Nephron progenitor cell (in vitro differentiated cells): Measurements from ENCODE around the gene DPY19L3.
"Not testable (repeated sequence)": the region's sequence is repeated elsewhere in the genome, so short reads cannot be mapped to it uniquely, and the experiment has no call there.

Source experiments
- DNase-seq: peaks from one replicate; pipeline ENCODE4 v3.0.0; 2021
- H3K27ac Mint-ChIP-seq: 2 replicates; pipeline ENCODE4 v1.8.0; 2021; ENCODE audit warnings: mild to moderate bottlenecking, moderate library complexity, mixed read lengths
- H3K27me3 Mint-ChIP-seq: 2 replicates; pipeline ENCODE4 v1.8.0; 2021; ENCODE audit warnings: mild to moderate bottlenecking, low read depth, mixed read lengths; ENCODE audit not compliant: poor library complexity
- H3K36me3 Mint-ChIP-seq: 2 replicates; pipeline ENCODE4 v1.8.0; 2021; ENCODE audit warnings: low read depth, mixed read lengths
- H3K4me1 Mint-ChIP-seq: 2 replicates; pipeline ENCODE4 v1.8.0; 2021; ENCODE audit warnings: mixed read lengths
- H3K4me3 Mint-ChIP-seq: 2 replicates; pipeline ENCODE4 v1.8.0; 2021; ENCODE audit warnings: mild to moderate bottlenecking, moderate library complexity, mixed read lengths
- H3K9me3 Mint-ChIP-seq: 2 replicates; pipeline ENCODE4 v1.8.0; 2021; ENCODE audit warnings: mild to moderate bottlenecking, moderate library complexity, mixed read lengths
- TF ChIP-seq, protein P1 (sequence below): fragments of 200-600 bp; sonication (generic); IDR thresholded peaks from 2 replicates; pipeline ENCODE4 v1.5.0; 2021; ENCODE audit warnings: antibody characterized with exemption

Gene DPY19L3

DNA sequence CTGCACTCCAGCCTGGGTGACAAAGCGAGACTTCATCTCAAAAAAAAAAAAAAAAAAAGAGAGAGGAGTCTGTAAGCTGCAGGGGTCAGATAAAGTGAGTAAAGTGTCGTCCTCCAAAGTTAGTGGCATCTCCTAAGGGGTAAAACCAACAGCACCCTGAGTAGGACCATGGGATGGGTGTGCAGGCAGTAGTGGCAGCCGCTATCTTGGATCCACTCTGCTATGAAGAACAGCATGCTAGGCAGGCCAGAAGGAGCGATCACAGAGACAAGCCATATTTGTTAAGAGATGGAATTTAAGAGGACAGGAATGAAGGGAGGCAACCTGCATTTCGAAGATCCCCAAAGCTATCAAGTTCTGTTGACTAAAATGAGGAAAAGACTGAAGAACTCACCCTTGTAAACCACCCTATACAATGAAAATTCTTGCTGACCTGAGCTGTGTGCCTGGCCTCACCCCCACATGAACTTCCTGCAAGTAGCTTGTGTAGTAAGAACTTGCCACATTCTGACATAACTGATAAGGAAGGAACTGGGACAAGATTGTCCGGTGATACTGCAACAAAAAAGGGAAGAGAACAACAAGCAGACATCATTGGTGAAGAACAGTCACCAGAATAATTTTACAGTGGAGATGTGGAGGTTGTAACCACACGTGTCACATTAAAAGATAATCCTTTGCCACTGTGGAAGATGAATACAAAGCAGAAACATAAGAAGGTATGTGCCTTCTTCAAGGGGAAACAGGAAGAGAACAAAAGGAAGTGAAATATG lies 16.2 kb downstream of the DPY19L3 start:
- Mint-ChIP-seq H3K27me3 (no peaks in the 10 kb centered on the region), H3K27ac (peak overlapping the region; percentile 74), H3K36me3 (peaks cover 76% of the 10 kb centered on the region), H3K9me3 (peaks cover 27% of the 10 kb centered on the region), H3K4me3 (no peak overlapping the region), H3K4me1 (peaks cover 15% of the 10 kb centered on the region)
- TF ChIP-seq, protein P1, sequence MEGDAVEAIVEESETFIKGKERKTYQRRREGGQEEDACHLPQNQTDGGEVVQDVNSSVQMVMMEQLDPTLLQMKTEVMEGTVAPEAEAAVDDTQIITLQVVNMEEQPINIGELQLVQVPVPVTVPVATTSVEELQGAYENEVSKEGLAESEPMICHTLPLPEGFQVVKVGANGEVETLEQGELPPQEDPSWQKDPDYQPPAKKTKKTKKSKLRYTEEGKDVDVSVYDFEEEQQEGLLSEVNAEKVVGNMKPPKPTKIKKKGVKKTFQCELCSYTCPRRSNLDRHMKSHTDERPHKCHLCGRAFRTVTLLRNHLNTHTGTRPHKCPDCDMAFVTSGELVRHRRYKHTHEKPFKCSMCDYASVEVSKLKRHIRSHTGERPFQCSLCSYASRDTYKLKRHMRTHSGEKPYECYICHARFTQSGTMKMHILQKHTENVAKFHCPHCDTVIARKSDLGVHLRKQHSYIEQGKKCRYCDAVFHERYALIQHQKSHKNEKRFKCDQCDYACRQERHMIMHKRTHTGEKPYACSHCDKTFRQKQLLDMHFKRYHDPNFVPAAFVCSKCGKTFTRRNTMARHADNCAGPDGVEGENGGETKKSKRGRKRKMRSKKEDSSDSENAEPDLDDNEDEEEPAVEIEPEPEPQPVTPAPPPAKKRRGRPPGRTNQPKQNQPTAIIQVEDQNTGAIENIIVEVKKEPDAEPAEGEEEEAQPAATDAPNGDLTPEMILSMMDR, result no peak
- DNase-seq, result no peak

DNA sequence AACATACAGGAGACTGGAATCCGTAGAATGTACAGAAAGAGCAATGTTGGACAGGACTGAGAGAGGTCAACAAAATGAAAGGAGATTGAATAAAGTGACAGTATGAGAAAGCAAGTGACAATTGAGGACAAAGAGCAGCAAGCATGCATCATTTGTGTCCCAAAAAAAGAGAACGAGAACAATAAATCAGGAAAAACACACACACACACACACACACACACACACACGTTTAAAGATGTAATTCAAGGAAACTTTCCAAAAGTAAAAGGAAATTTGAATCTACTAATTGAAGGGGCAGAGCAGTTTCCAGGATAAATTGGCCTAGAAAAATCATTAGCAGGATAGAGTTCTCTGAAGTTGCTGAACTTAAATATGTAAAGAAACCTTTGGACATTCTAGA lies 16.9 kb downstream of the DPY19L3 start:
- TF ChIP-seq, protein P1, result no peak
- Mint-ChIP-seq H3K9me3 (peaks cover 27% of the 10 kb centered on the region), H3K4me1 (peaks cover 14% of the 10 kb centered on the region), H3K27me3 (no peaks in the 10 kb centered on the region), H3K4me3 (no peak overlapping the region), H3K27ac (peak overlapping the region; percentile 74), H3K36me3 (peaks cover 76% of the 10 kb centered on the region)
- no peak for DNase-seq

DNA sequence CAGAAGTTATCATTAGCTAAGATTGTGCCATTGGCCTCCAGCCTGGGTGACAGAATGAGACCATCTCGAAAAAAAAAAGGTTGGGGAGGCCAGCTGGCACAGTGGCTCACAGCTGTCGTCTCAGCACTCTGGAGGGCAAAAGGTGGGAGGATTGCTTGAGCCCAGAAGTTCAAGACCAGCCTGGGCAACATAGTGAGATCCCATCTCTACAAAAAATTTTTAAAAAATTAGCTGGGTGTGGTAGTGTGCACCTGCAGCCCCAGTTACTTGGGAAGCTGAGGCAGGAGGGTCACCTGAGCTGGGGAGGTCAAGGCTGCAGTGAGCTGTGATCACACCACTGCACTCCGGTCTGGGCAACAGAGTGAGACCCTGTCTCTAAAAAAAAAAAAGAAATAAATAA lies 18.4 kb downstream of the DPY19L3 start:
- Mint-ChIP-seq H3K36me3 (peaks cover 83% of the 10 kb centered on the region), H3K4me1 (peaks cover 15% of the 10 kb centered on the region), H3K9me3 (peaks cover 27% of the 10 kb centered on the region)
- DNase-seq, H3K27me3 Mint-ChIP-seq, H3K4me3 Mint-ChIP-seq, H3K27ac Mint-ChIP-seq: not testable (repeated sequence)

DNA sequence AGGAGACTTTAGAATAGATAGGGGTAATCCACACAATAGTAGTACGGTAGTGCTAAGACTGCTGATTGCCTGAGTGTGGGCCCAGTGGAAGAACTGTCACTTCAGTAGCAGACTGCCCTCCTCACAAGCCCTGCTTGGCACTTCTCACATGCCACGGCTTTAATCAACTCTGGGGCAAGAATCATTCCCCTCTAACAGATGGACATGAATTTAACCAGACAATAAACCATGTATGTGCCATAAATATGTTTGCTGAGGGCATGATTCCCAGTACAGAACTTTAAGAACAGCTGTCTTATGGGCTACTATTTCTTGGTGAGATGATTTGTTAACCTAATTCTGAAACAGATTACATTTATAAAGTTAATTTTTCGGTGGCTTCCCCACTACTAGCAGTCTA lies 22.0 kb downstream of the DPY19L3 start:
- Mint-ChIP-seq H3K27me3 (no peaks in the 10 kb centered on the region), H3K4me3 (no peak overlapping the region), H3K9me3 (peaks cover 27% of the 10 kb centered on the region), H3K27ac (no peak overlapping the region), H3K4me1 (peaks cover 6% of the 10 kb centered on the region), H3K36me3 (peaks cover 71% of the 10 kb centered on the region)
- DNase-seq, result no peak
- TF ChIP-seq, protein P1, result no peak

DNA sequence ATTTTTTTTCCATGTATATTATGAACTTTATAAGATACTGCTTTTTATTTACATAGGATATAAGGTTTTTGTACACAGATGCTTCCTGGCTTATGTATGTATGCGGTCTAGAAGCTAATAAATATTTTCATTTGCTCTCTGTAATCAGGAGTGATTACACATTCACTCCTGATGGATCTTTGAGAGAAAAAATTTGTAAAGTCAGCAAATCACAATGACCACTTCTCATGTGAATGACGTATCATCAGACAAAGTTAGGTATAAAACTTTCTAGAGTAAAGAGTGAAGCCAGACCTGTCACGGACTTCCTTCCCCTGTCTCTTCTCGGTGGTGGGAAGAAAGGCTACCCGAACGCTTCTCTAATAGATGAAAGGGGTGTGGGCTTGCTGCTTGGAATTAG lies 31.1 kb downstream of the DPY19L3 start:
- Mint-ChIP-seq H3K4me3 (no peak overlapping the region), H3K36me3 (peaks cover 64% of the 10 kb centered on the region), H3K9me3 (no peaks in the 10 kb centered on the region), H3K27me3 (no peaks in the 10 kb centered on the region), H3K4me1 (no peaks in the 10 kb centered on the region), H3K27ac (no peak overlapping the region)
- TF ChIP-seq, protein P1, result no peak
- DNase-seq, result no peak

DNA sequence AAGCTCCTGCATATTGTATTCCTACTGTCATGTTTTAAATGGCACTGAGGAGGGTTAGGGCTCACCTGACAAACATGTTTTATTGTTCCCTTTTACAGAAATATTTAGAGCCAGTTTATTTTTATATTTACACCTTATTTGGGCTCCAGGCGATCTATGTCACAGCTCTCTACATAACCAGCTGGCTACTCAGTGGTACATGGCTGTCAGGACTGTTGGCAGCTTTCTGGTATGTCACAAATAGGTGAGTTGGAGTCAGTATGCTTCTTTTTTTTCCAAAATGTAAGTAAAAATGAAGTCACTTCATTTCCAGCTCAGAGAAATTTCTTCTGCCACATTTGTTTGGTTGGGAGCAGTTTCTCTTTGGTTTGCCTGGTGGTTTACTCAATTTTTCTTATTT lies 31.5 kb downstream of the DPY19L3 start:
- no peak overlapping the region for H3K4me3 Mint-ChIP-seq
- peaks cover 67% of the 10 kb centered on the region for H3K36me3 Mint-ChIP-seq
- TF ChIP-seq, protein P1, result no peak
- no peak for DNase-seq
- no peaks in the 10 kb centered on the region for H3K9me3 Mint-ChIP-seq
- H3K4me1 Mint-ChIP-seq, result no peaks in the 10 kb centered on the region
- H3K27me3 Mint-ChIP-seq, result no peaks in the 10 kb centered on the region
- H3K27ac Mint-ChIP-seq, result no peak overlapping the region
